Panc1 (cell line): ENCODE results near the gene WWTR1. TPM values are rescaled to one million over a fixed set of nuclear protein-coding genes. Genes with fewer than 3 reads are reported as not detected.
A peak's percentile ranks its signal among the peaks of the same experiment; 100 is the strongest.

Experiments used
- ATAC-seq: fragments of 200-7000 bp; cut with Tn5 transposase; 2 replicates; pipeline ENCODE4 v1.9.1; 2020; ENCODE audit warnings: mild to moderate bottlenecking, moderate library complexity
- BruUV-seq: library from RNA; stranded (reverse); fragments of 400-500 nt; replicated peaks from 2 replicates; lab custom pipeline; 2021; lab: Mats Ljungman, UMichigan
- CTCF ChIA-PET: fragments of 300-600 bp; sonication (Branson Sonifier 250); formaldehyde crosslinking; loops from one replicate; lab custom pipeline; 2022; ENCODE audit warnings: antibody characterized with exemption; lab: Charles Lee
- POLR2A ChIA-PET: fragments of 300-600 bp; sonication (Branson Sonifier 250); formaldehyde crosslinking; loops from one replicate; lab custom pipeline; 2022; ENCODE audit warnings: antibody characterized with exemption; lab: Charles Lee
- DNase-seq: peaks from one replicate; pipeline ENCODE4 v3.0.0-alpha.2; 2010; ENCODE audit warnings: low read depth, low spot score
- H3K27ac ChIP-seq: 2 replicates; pipeline ENCODE4 v1.5.1; 2011; ENCODE audit warnings: mild to moderate bottlenecking, low read length, inconsistent platforms
- H3K27me3 ChIP-seq: fragments of 200-500 bp; sonication (Bioruptor generic); 2 replicates; pipeline ENCODE4 v1.6.0; 2014; ENCODE audit warnings: low read length, inconsistent platforms; ENCODE audit not compliant: control insufficient read depth, insufficient read depth
- H3K36me3 ChIP-seq: fragments of 200-500 bp; sonication (Bioruptor generic); 2 replicates; pipeline ENCODE4 v1.5.1; 2014; ENCODE audit warnings: inconsistent platforms, mild to moderate bottlenecking, low read length, moderate library complexity; ENCODE audit not compliant: control insufficient read depth, insufficient read depth
- H3K4me1 ChIP-seq: 2 replicates; pipeline ENCODE4 v1.5.1; 2011; ENCODE audit warnings: inconsistent platforms, mild to moderate bottlenecking, low read length, moderate library complexity; ENCODE audit not compliant: control insufficient read depth, insufficient read depth
- H3K4me3 ChIP-seq, 2 experiments: 2 replicates each; pipeline ENCODE4 v1.5.1; 2011 to 2012; ENCODE audit warnings: low read depth in 2 of 2, low read length in 2 of 2, mild to moderate bottlenecking in 2 of 2, inconsistent platforms in 1 of 2, moderate library complexity in 1 of 2
- H3K9me3 ChIP-seq: fragments of 200-500 bp; sonication (Bioruptor generic); 2 replicates; pipeline ENCODE4 v1.5.1; 2014; ENCODE audit warnings: low read depth, mild to moderate bottlenecking, inconsistent platforms, low read length, moderate library complexity; ENCODE audit not compliant: control insufficient read depth, insufficient read depth
- POLR2AphosphoS5 ChIP-seq: IDR thresholded peaks from 2 replicates; pipeline ENCODE4 v1.6.1; 2012; ENCODE audit warnings: mild to moderate bottlenecking, low read depth, low read length, moderate library complexity
- SIN3A ChIP-seq: IDR thresholded peaks from 2 replicates; pipeline ENCODE4 v1.6.1; 2012; ENCODE audit warnings: low read depth, mild to moderate bottlenecking, low read length, moderate library complexity, borderline replicate concordance; ENCODE audit not compliant: insufficient read depth
- TCF7L2 ChIP-seq: IDR thresholded peaks from 2 replicates; pipeline ENCODE4 v1.6.1; 2011; ENCODE audit warnings: mild to moderate bottlenecking, low read depth, low read length, inconsistent platforms
- in situ Hi-C: cut with HindIII; loops from 2 replicates; pipeline ENCODE4 v1.10.0; 2016; ENCODE audit warnings: low sequenced_read_pairs, low pct_unique_long_range_greater_than_20kb
- intact Hi-C: fragments of 100-400 bp; cut with micrococcal nuclease; formaldehyde crosslinking; loops from one replicate; pipeline ENCODE4 v1.10.0; 2022; ENCODE audit not compliant: unreplicated experiment
- total RNA-seq: library from RNA; stranded (reverse); gene quantifications from one replicate; pipeline ENCODE4 v1.2.1, GENCODE V29; 2021; ENCODE audit not compliant: unreplicated experiment
- TF ChIP-seq, protein P1 (sequence below), 2 experiments: IDR thresholded peaks; 2 replicates each; pipeline ENCODE4 v1.6.1; 2011 to 2012; ENCODE audit warnings: low read depth in 2 of 2, control low read depth in 1 of 2, low read length in 1 of 2, mild to moderate bottlenecking in 1 of 2, moderate library complexity in 1 of 2; ENCODE audit not compliant: insufficient read depth in 1 of 2
- TF ChIP-seq, protein P2 (sequence below): fragments of 450-650 bp; IDR thresholded peaks from 2 replicates; pipeline ENCODE4 v1.5.1; 2017; ENCODE audit warnings: mild to moderate bottlenecking

The WWTR1 gene
- total RNA-seq, 1 experiment from 2014 or later: 298 TPM

GRCh38 chr3:149590691-149591441 is 67.0 kb downstream of the WWTR1 start:
- DNase-seq: no peak
- intact Hi-C loops (no loop called here), in situ Hi-C loops (no loop called here)
- TF ChIP-seq POLR2AphosphoS5 (no peak), SIN3A (no peak), TCF7L2 (no peak)
- TF ChIP-seq, protein P1, sequence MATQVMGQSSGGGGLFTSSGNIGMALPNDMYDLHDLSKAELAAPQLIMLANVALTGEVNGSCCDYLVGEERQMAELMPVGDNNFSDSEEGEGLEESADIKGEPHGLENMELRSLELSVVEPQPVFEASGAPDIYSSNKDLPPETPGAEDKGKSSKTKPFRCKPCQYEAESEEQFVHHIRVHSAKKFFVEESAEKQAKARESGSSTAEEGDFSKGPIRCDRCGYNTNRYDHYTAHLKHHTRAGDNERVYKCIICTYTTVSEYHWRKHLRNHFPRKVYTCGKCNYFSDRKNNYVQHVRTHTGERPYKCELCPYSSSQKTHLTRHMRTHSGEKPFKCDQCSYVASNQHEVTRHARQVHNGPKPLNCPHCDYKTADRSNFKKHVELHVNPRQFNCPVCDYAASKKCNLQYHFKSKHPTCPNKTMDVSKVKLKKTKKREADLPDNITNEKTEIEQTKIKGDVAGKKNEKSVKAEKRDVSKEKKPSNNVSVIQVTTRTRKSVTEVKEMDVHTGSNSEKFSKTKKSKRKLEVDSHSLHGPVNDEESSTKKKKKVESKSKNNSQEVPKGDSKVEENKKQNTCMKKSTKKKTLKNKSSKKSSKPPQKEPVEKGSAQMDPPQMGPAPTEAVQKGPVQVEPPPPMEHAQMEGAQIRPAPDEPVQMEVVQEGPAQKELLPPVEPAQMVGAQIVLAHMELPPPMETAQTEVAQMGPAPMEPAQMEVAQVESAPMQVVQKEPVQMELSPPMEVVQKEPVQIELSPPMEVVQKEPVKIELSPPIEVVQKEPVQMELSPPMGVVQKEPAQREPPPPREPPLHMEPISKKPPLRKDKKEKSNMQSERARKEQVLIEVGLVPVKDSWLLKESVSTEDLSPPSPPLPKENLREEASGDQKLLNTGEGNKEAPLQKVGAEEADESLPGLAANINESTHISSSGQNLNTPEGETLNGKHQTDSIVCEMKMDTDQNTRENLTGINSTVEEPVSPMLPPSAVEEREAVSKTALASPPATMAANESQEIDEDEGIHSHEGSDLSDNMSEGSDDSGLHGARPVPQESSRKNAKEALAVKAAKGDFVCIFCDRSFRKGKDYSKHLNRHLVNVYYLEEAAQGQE (IDR thresholded peaks at IDR 0.05; ENCODE audit: insufficient read depth in 1 of 2, low read depth in 2 of 2, low read length in 1 of 2): no peak
- TF ChIP-seq, protein P2, sequence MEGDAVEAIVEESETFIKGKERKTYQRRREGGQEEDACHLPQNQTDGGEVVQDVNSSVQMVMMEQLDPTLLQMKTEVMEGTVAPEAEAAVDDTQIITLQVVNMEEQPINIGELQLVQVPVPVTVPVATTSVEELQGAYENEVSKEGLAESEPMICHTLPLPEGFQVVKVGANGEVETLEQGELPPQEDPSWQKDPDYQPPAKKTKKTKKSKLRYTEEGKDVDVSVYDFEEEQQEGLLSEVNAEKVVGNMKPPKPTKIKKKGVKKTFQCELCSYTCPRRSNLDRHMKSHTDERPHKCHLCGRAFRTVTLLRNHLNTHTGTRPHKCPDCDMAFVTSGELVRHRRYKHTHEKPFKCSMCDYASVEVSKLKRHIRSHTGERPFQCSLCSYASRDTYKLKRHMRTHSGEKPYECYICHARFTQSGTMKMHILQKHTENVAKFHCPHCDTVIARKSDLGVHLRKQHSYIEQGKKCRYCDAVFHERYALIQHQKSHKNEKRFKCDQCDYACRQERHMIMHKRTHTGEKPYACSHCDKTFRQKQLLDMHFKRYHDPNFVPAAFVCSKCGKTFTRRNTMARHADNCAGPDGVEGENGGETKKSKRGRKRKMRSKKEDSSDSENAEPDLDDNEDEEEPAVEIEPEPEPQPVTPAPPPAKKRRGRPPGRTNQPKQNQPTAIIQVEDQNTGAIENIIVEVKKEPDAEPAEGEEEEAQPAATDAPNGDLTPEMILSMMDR: no peak
- Histone ChIP-seq H3K36me3 (peaks cover 10% of the 10 kb centered on the region; the same call in 1 of the 2 replicates), H3K9me3 (no peaks in the 10 kb centered on the region), H3K27me3 (no peaks in the 10 kb centered on the region), H3K4me1 (peaks cover 100% of the 10 kb centered on the region), H3K4me3 (no peak overlapping the region), H3K27ac (peak overlapping the region; percentile 100)
- BruUV-seq: no TSS peak
- ATAC-seq: 0 out of 2 replicates have a peak, but pooled peaks have one; percentile 5
- ChIA-PET CTCF (no interaction called here), POLR2A (interaction anchor here (0.5 to 0.7 kb wide), 4 partner anchors 15 to 503 kb away, joined by 3 to 6 read pairs (median 4); no protein-coding TSS in a partner anchor)

- in situ Hi-C loops (no loop called here), intact Hi-C loops (no loop called here)
- CTCF ChIA-PET: interaction anchor here (0.6 to 0.8 kb wide), 2 partner anchors 29 to 59 kb away, joined by 3 to 4 read pairs; no protein-coding TSS in a partner anchor
- no peak; the same call in none of the 2 replicates for TF ChIP-seq POLR2AphosphoS5
- TF ChIP-seq, protein P1 (IDR thresholded peaks at IDR 0.05; ENCODE audit: insufficient read depth in 1 of 2, low read depth in 2 of 2, low read length in 1 of 2): no peak
- TF ChIP-seq, protein P2: no peak
- TF ChIP-seq TCF7L2: no peak
- TF ChIP-seq SIN3A: no peak
- H3K9me3 ChIP-seq: no peaks in the 10 kb centered on the region
- POLR2A ChIA-PET: interaction anchor here (0.6 kb wide), 3 partner anchors 11 to 22 kb away, joined by 3 to 6 read pairs (median 4); no protein-coding TSS in a partner anchor
- ATAC-seq (no peak), DNase-seq (no peak)
- no TSS peak for BruUV-seq
- peak overlapping the region; percentile 100 for H3K27ac ChIP-seq
- H3K4me1 ChIP-seq: peaks cover 100% of the 10 kb centered on the region
- peaks cover 3% of the 10 kb centered on the region; the same call in 1 of the 2 replicates for H3K36me3 ChIP-seq
- H3K27me3 ChIP-seq: no peaks in the 10 kb centered on the region
- H3K4me3 ChIP-seq: no peak overlapping the region
Observed at GRCh38 chr3:149589332-149589731, 68.5 kb downstream of the WWTR1 start.
